ENCODE measurements around the gene RTN1. TPM values are rescaled to one million over a fixed set of nuclear protein-coding genes. Genes with fewer than 3 reads are reported as not detected.
A peak's percentile ranks its signal among the peaks of the same experiment; 100 is the strongest.

Gene RTN1
- total and polyA plus RNA-seq, 4 donors: 114 to 955 (median 805) TPM

DNA sequence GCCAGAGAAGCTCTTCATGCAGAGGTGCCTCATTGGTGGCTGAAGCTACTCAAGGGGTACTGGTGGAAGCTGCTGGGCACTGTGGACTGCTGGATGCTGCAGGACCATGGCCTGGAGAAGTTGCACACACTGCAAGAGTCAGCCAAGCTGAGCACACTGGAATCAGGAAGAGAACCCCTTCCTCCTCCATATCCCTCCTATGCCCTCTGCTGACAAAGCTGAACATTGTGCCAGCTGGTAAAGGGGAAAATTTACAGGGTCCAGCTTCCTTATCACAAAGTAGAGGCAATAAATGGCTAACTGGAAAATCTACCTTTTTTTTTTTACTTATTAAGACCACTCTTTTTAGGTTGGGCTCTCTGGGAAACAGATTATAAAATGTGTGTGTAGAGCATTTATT is 300.5 kb downstream of the RTN1 start:
- no peaks in the 10 kb centered on the region for H3K4me1 ChIP-seq (ENCODE audit: control insufficient read depth, insufficient read depth, low read length)
- no peak for DNase-seq (ENCODE audit: low read depth in 4 of 6, low spot score in 6 of 6)
- H3K4me3 ChIP-seq (ENCODE audit: low read depth, low read length): no peak overlapping the region
- no peak overlapping the region for H3K27ac ChIP-seq (ENCODE audit: low read depth, low read length)
- H3K27me3 ChIP-seq (ENCODE audit: control insufficient read depth, insufficient read depth, low read length): no peaks in the 10 kb centered on the region
- no peaks in the 10 kb centered on the region for H3K36me3 ChIP-seq (ENCODE audit: control insufficient read depth, insufficient read depth, low read length)
- H3K9me3 ChIP-seq (ENCODE audit: control insufficient read depth, insufficient read depth, low read length): no peaks in the 10 kb centered on the region

DNA sequence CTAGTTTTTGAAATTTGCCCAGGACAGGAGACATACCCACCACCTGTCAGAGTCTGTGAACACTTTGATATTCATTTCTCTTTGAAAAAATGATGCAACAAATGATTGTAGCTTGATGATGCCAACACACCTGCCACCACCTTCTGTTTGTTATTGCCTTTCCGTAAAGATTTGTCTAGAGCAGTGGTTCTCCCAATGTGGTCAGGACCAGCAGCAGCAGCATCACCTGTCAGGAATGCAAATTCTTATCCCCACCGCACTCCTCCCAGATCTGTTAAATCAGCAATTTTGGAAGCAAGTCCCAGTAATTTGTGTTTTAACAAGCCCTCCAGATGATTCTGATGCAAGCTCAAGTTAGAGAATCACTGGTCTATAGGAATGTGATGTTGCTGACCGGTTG is 303.9 kb downstream of the RTN1 start:
- Histone ChIP-seq H3K9me3 (ENCODE audit: control insufficient read depth, insufficient read depth, low read length) (no peaks in the 10 kb centered on the region), H3K27me3 (ENCODE audit: control insufficient read depth, insufficient read depth, low read length) (no peaks in the 10 kb centered on the region), H3K4me3 (ENCODE audit: low read depth, low read length) (no peak overlapping the region), H3K4me1 (ENCODE audit: control insufficient read depth, insufficient read depth, low read length) (no peaks in the 10 kb centered on the region), H3K36me3 (ENCODE audit: control insufficient read depth, insufficient read depth, low read length) (no peaks in the 10 kb centered on the region), H3K27ac (ENCODE audit: low read depth, low read length) (no peak overlapping the region)
- DNase-seq (ENCODE audit: low read depth in 4 of 6, low spot score in 6 of 6): no peak
- 85% methylated on average over 2 of the region's 3 CpGs for WGBS (ENCODE audit: insufficient coverage)

DNA sequence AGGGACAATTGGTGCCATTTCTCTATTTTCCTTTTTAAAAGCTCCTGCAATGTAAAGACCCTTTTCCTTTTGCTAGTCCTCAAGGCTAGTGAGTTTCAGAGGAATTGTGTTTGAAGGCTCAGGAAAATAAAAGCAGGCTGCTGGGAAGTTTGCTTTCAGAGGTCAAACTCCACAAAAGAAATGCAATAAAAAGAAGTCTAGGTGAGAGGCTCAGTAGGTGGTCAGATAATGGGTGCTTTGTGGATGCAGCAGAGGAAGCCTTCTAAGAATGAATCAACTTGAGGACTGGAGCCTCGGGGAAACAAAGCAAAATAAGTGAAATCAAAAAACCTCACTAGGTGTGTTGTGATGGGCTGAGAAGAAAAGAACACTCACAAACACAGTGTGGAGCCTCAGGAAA is 304.3 kb downstream of the RTN1 start:
- no CpG with 5 or more reads among the region's 1 CpG for WGBS (ENCODE audit: insufficient coverage)
- no peaks in the 10 kb centered on the region for H3K4me1 ChIP-seq (ENCODE audit: control insufficient read depth, insufficient read depth, low read length)
- H3K27me3 ChIP-seq (ENCODE audit: control insufficient read depth, insufficient read depth, low read length): no peaks in the 10 kb centered on the region
- no peak overlapping the region for H3K4me3 ChIP-seq (ENCODE audit: low read depth, low read length)
- DNase-seq (ENCODE audit: low read depth in 4 of 6, low spot score in 6 of 6): no peak
- H3K36me3 ChIP-seq (ENCODE audit: control insufficient read depth, insufficient read depth, low read length): no peaks in the 10 kb centered on the region
- no peak overlapping the region for H3K27ac ChIP-seq (ENCODE audit: low read depth, low read length)
- H3K9me3 ChIP-seq (ENCODE audit: control insufficient read depth, insufficient read depth, low read length): no peaks in the 10 kb centered on the region

DNA sequence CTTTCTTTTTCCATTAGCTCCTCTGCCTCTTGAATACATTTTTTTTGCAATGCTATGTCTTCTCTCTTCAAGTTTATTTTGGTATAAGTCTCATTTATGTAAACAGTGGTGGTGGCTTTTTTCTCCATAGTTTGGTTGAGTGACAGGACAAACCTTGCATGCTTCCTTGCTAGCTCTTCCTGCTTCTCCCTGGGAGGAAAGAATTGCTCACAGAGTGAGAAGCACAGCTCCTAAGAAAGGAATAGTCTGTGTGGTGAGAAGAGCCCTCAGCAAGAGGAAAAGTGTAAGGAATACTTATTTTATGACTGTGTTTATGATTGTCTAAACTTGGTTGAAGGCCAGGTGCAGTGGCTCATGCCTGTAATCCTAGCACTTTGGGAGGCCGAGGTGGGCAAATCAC is 305.5 kb downstream of the RTN1 start:
- Histone ChIP-seq H3K4me1 (ENCODE audit: control insufficient read depth, insufficient read depth, low read length) (no peaks in the 10 kb centered on the region), H3K36me3 (ENCODE audit: control insufficient read depth, insufficient read depth, low read length) (no peaks in the 10 kb centered on the region), H3K27ac (ENCODE audit: low read depth, low read length) (no peak overlapping the region), H3K27me3 (ENCODE audit: control insufficient read depth, insufficient read depth, low read length) (no peaks in the 10 kb centered on the region), H3K4me3 (ENCODE audit: low read depth, low read length) (no peak overlapping the region), H3K9me3 (ENCODE audit: control insufficient read depth, insufficient read depth, low read length) (no peaks in the 10 kb centered on the region)
- DNase-seq (ENCODE audit: low read depth in 4 of 6, low spot score in 6 of 6): no peak
- 100% methylated on average over 1 of the region's 1 CpG for WGBS (ENCODE audit: insufficient coverage)

DNA sequence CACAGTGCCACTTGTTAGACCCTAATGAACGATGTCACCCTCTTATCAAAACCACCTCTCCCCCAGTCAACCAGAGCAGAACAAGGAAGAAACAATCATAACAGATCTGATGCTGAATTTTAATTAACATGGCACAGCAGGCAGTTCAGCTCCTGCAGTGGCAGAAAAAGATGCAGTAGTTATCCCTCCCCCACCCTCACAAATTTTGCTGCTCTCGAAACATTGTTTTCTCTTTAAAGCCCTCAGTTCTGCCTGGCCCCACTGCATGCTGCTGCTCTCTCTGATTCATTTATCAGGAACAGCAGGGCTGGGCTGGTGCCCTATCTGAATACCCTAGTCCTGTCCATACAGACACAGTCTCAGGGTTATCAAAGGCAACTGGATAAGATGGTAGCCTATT is 306.2 kb downstream of the RTN1 start:
- peak in 1 of 6 donors; percentile 76 for DNase-seq (ENCODE audit: low read depth in 4 of 6, low spot score in 6 of 6)
- no peak overlapping the region for H3K27ac ChIP-seq (ENCODE audit: low read depth, low read length)
- no peaks in the 10 kb centered on the region for H3K4me1 ChIP-seq (ENCODE audit: control insufficient read depth, insufficient read depth, low read length)
- no peaks in the 10 kb centered on the region for H3K36me3 ChIP-seq (ENCODE audit: control insufficient read depth, insufficient read depth, low read length)
- 22% methylated on average over 2 of the region's 2 CpGs for WGBS (ENCODE audit: insufficient coverage)
- H3K9me3 ChIP-seq (ENCODE audit: control insufficient read depth, insufficient read depth, low read length): no peaks in the 10 kb centered on the region
- no peaks in the 10 kb centered on the region for H3K27me3 ChIP-seq (ENCODE audit: control insufficient read depth, insufficient read depth, low read length)
- no peak overlapping the region for H3K4me3 ChIP-seq (ENCODE audit: low read depth, low read length)

DNA sequence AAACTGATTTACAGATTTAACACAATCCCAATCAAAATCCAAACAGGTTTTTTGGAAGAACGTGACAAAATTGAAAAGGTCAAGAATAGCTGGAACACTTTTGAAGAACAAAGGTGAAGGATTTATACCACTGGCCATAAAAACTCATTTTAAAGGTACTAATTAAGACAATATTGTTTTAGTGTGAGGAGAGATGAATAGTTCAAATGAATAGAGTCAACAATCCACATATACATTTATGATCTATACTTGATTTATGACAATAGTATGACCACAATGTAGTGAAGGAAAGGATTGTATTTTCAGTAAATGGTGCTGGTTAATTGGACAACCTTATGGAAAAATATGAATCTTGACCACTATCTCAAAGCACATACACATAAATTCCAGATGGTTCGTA is 323.3 kb downstream of the RTN1 start:
- H3K4me1 ChIP-seq (ENCODE audit: control insufficient read depth, insufficient read depth, low read length): no peaks in the 10 kb centered on the region
- no peak for DNase-seq (ENCODE audit: low read depth in 4 of 6, low spot score in 6 of 6)
- H3K9me3 ChIP-seq (ENCODE audit: control insufficient read depth, insufficient read depth, low read length): no peaks in the 10 kb centered on the region
- H3K27me3 ChIP-seq (ENCODE audit: control insufficient read depth, insufficient read depth, low read length): no peaks in the 10 kb centered on the region
- no peak overlapping the region for H3K27ac ChIP-seq (ENCODE audit: low read depth, low read length)
- no peak overlapping the region for H3K4me3 ChIP-seq (ENCODE audit: low read depth, low read length)
- peaks cover 2% of the 10 kb centered on the region for H3K36me3 ChIP-seq (ENCODE audit: control insufficient read depth, insufficient read depth, low read length)
- WGBS (ENCODE audit: insufficient coverage): no CpG with 5 or more reads among the region's 2 CpGs

Small RNAs within 50 kb of the gene (small RNA-seq; reads per million reads assigned to genes)
- 0.14 reads per million for gene MIR5586 (ENCODE audit: low replicate concordance)

Other genes starting within 250 kb of the RTN1 start
- 1 to 10 TPM; 6.3 to 8.2 TPM for gene LRRC9, start 49.4 kb upstream of the RTN1 start, total RNA-seq
- 1 to 10 TPM; 2.5 to 7.3 TPM for gene LRRC9, start 49.4 kb upstream of the RTN1 start, polyA plus RNA-seq (ENCODE audit: insufficient read length in 2 of 2)
- gene PCNX4, start 221.1 kb upstream of the RTN1 start, total RNA-seq: 100 to 1,000 TPM; 106 to 110 TPM
- 10 to 100 TPM; 79.9 to 81.1 TPM for gene PCNX4, start 221.1 kb upstream of the RTN1 start, polyA plus RNA-seq (ENCODE audit: insufficient read length in 2 of 2)